ENCODE results near the gene FUT7. TPM values are rescaled to one million over a fixed set of nuclear protein-coding genes. Genes with fewer than 3 reads are reported as not detected.
A peak's percentile ranks its signal among the peaks of the same experiment; 100 is the strongest.

FUT7 gene
- total and polyA plus RNA-seq, 8 donors: 0.12 to 0.19 (median 0.18) TPM; not detected in 5

GRCh38 chr9:137037035-137037434, 5.1 kb upstream of the FUT7 start:
- no peak for TF ChIP-seq CTCF (IDR thresholded peaks at IDR 0.05)
- no peak for FAIRE-seq
- 61% methylated on average over 13 of the region's 13 CpGs for WGBS, 2 donors
- H3K4me1 ChIP-seq: no peaks in the 10 kb centered on the region
- no peaks in the 10 kb centered on the region for H3K9me3 ChIP-seq
- no peak overlapping the region for H3K27ac ChIP-seq
- no peaks in the 10 kb centered on the region for H3K27me3 ChIP-seq
- H3K4me3 ChIP-seq: no peak overlapping the region
- H3K36me3 ChIP-seq: peaks cover 0 to 7% (median 0%) of the 10 kb centered on the region in 3 donors
- ATAC-seq: no peak
- DNase-seq: no peak
- intact Hi-C loops (cut with DNase I): loop anchor here in 2 of 3 donors (5.0 kb wide), 2 partner anchors 90 to 250 kb away; partner anchors contain the start of gene C8G (in 1 of the 2)

- no peak for DNase-seq
- 66 to 74% methylated on average over 8 of the region's 8 CpGs for WGBS, 2 donors
These were observed 4.0 kb upstream of the FUT7 start for GRCh38 chr9:137035937-137036336.

GRCh38 chr9:137035507-137035834, 3.6 kb upstream of the FUT7 start:
- peak; percentile 3 to 18 (median 6) for ATAC-seq
- Histone ChIP-seq H3K4me1 (no peaks in the 10 kb centered on the region), H3K4me3 (no peak overlapping the region), H3K36me3 (peaks cover 0 to 7% (median 0%) of the 10 kb centered on the region in 3 donors), H3K9me3 (no peaks in the 10 kb centered on the region), H3K27ac (no peak overlapping the region), H3K27me3 (no peaks in the 10 kb centered on the region)
- no peak for TF ChIP-seq CTCF (IDR thresholded peaks at IDR 0.05)
- FAIRE-seq: no peak
- intact Hi-C loops (cut with DNase I): loop anchor here in 2 of 3 donors (5.0 kb wide), 2 partner anchors 88 to 248 kb away; partner anchors contain the start of gene C8G (in 1 of the 2)
- WGBS, 2 donors: 28 to 33% methylated on average over 9 of the region's 9 CpGs
- no peak for DNase-seq

More at GRCh38 chr9:137035937-137036336, 4.0 kb upstream of the FUT7 start:
- Histone ChIP-seq H3K4me1 (no peaks in the 10 kb centered on the region), H3K36me3 (peaks cover 0 to 7% (median 0%) of the 10 kb centered on the region in 3 donors), H3K9me3 (no peaks in the 10 kb centered on the region), H3K27ac (no peak overlapping the region), H3K4me3 (no peak overlapping the region), H3K27me3 (no peaks in the 10 kb centered on the region)
- no peak for TF ChIP-seq CTCF (IDR thresholded peaks at IDR 0.05)
- FAIRE-seq: no peak
- peak in 1 of 4 donors; percentile 5 for ATAC-seq
- intact Hi-C loops (cut with DNase I): loop anchor here in 2 of 3 donors (5.0 kb wide), 2 partner anchors 89 to 249 kb away; partner anchors contain the start of gene C8G (in 1 of the 2)

GRCh38 chr9:137034709-137035506, 3.0 kb upstream of the FUT7 start:
- Histone ChIP-seq H3K27ac (no peak overlapping the region), H3K9me3 (no peaks in the 10 kb centered on the region), H3K27me3 (no peaks in the 10 kb centered on the region), H3K36me3 (peaks cover 0 to 7% (median 0%) of the 10 kb centered on the region in 3 donors), H3K4me1 (no peaks in the 10 kb centered on the region), H3K4me3 (no peak overlapping the region)
- WGBS, 2 donors: 17 to 20% methylated on average over 24 of the region's 24 CpGs
- DNase-seq (peak; percentile 73 to 95 (median 88)), ATAC-seq (peak; percentile 82 to 91 (median 90)), FAIRE-seq (no peak)
- TF ChIP-seq CTCF (IDR thresholded peaks at IDR 0.05): peak; percentile 80 to 88 (median 83)
- intact Hi-C loops (cut with DNase I): loop anchor here in 2 of 3 donors (5.0 kb wide), 3 partner anchors 88 to 263 kb away; partner anchors contain the start of gene C8G (in 1 of the 2)

Measured in pancreas (tissue), 10 donors.